Activated effector memory CD4-positive, alpha-beta T cell treated with anti-CD3 and anti-CD28 coated beads, Interleukin-2, amount 50 U/mL, for 16 hours (primary cell): ENCODE data around the gene CAMTA1.

Source experiments
- DNase-seq: peaks from one replicate; pipeline ENCODE4 v3.0.0-alpha.2; 2020

Gene CAMTA1

GRCh38 chr1:7733276-7733675 lies 948.0 kb downstream of the CAMTA1 start:
- no peak for DNase-seq

- no peak for DNase-seq
Observed at GRCh38 chr1:7738044-7738443, 952.8 kb downstream of the CAMTA1 start.

GRCh38 chr1:7743346-7743745 lies 958.1 kb downstream of the CAMTA1 start:
- no peak for DNase-seq

GRCh38 chr1:7744882-7745281 lies 959.6 kb downstream of the CAMTA1 start:
- DNase-seq: no peak

- no peak for DNase-seq
Observed at GRCh38 chr1:7745783-7746182, 960.5 kb downstream of the CAMTA1 start.

GRCh38 chr1:7747605-7748004 lies 962.4 kb downstream of the CAMTA1 start:
- no peak for DNase-seq

- DNase-seq: no peak
Observed at GRCh38 chr1:7749126-7749525, 963.9 kb downstream of the CAMTA1 start.

GRCh38 chr1:7751174-7751573 lies 965.9 kb downstream of the CAMTA1 start:
- no peak for DNase-seq

- peak; percentile 74 for DNase-seq
Observed at GRCh38 chr1:7752512-7753417, 967.5 kb downstream of the CAMTA1 start.

GRCh38 chr1:7753641-7754040 lies 968.4 kb downstream of the CAMTA1 start:
- no peak for DNase-seq

GRCh38 chr1:7754234-7754633 lies 969.0 kb downstream of the CAMTA1 start:
- no peak for DNase-seq

- no peak for DNase-seq
Observed at GRCh38 chr1:7755448-7755847, 970.2 kb downstream of the CAMTA1 start.

- DNase-seq: no peak
Observed at GRCh38 chr1:7760245-7760644, 975.0 kb downstream of the CAMTA1 start.

GRCh38 chr1:7761103-7761502 lies 975.8 kb downstream of the CAMTA1 start:
- DNase-seq: no peak

GRCh38 chr1:7767176-7767575 lies 981.9 kb downstream of the CAMTA1 start:
- no peak for DNase-seq

- DNase-seq: no peak
Observed at GRCh38 chr1:7768583-7768982, 983.3 kb downstream of the CAMTA1 start.

- DNase-seq: no peak
Observed at GRCh38 chr1:7769673-7770412, 984.6 kb downstream of the CAMTA1 start.

- DNase-seq: no peak
Observed at GRCh38 chr1:7770669-7770996, 985.4 kb downstream of the CAMTA1 start.

- DNase-seq: peak; percentile 94
Observed at GRCh38 chr1:7770997-7771822, 986.0 kb downstream of the CAMTA1 start, which contains the start of gene VAMP3. Gene VAMP3 (plus strand): TSS chr1:7771296. CDS start chr1:7771384, 88 bp downstream.

GRCh38 chr1:7771823-7772299 lies 986.6 kb downstream of the CAMTA1 start:
- no peak for DNase-seq

GRCh38 chr1:7777591-7777990 lies 992.3 kb downstream of the CAMTA1 start:
- no peak for DNase-seq

- no peak for DNase-seq
Observed at GRCh38 chr1:7778133-7778628, 992.9 kb downstream of the CAMTA1 start.

GRCh38 chr1:7780976-7781375 lies 995.7 kb downstream of the CAMTA1 start:
- DNase-seq: no peak
